DOHH2 (cell line): ENCODE data around the gene ACAD11.

Experiments
- H3F3A ChIP-seq: fragments of 200-600 bp; sonication (generic), shearing (Covaris generic); 2 replicates; pipeline ENCODE4 v1.6.0; 2016; ENCODE audit warnings: antibody characterized with exemption, mild to moderate bottlenecking; ENCODE audit not compliant: control insufficient read depth, insufficient read depth
- H3K27ac ChIP-seq: fragments of 200-600 bp; sonication (generic); 2 replicates; pipeline ENCODE4 v1.5.1; 2014; ENCODE audit warnings: low read depth, mild to moderate bottlenecking, low read length, moderate library complexity
- H3K27me3 ChIP-seq: fragments of 200-600 bp; sonication (generic); 2 replicates; pipeline ENCODE4 v1.6.1; 2014; ENCODE audit warnings: mild to moderate bottlenecking, low read length, mixed read lengths; ENCODE audit not compliant: control insufficient read depth
- H3K36me3 ChIP-seq: fragments of 200-600 bp; sonication (generic); 2 replicates; pipeline ENCODE4 v1.6.1; 2014; ENCODE audit warnings: mild to moderate bottlenecking, low read length, moderate library complexity, mixed read lengths; ENCODE audit not compliant: control insufficient read depth
- H3K4me1 ChIP-seq: fragments of 200-600 bp; sonication (generic); 2 replicates; pipeline ENCODE4 v1.6.1; 2014; ENCODE audit warnings: mild to moderate bottlenecking, low read length, mixed read lengths; ENCODE audit not compliant: control insufficient read depth
- H3K4me2 ChIP-seq: fragments of 200-600 bp; sonication (generic); 2 replicates; pipeline ENCODE4 v1.6.0; 2014; ENCODE audit warnings: mild to moderate bottlenecking, low read length, moderate library complexity
- H3K4me3 ChIP-seq: fragments of 200-600 bp; sonication (generic); 2 replicates; pipeline ENCODE4 v1.5.1; 2014; ENCODE audit warnings: mild to moderate bottlenecking, low read length, mixed read lengths
- H3K79me2 ChIP-seq: fragments of 200-600 bp; sonication (generic); 2 replicates; pipeline ENCODE4 v1.6.1; 2014; ENCODE audit warnings: mild to moderate bottlenecking, low read length, mixed read lengths; ENCODE audit not compliant: control insufficient read depth
- H3K9me2 ChIP-seq: fragments of 200-600 bp; sonication (generic); replicated peaks from 2 replicates; pipeline ENCODE4 v1.6.1; 2014; ENCODE audit warnings: mild to moderate bottlenecking, low read length, mixed read lengths; ENCODE audit not compliant: control insufficient read depth
- H3K9me3 ChIP-seq: fragments of 200-600 bp; sonication (generic); 2 replicates; pipeline ENCODE4 v1.6.1; 2014; ENCODE audit warnings: antibody characterized with exemption, low read length, mixed read lengths; ENCODE audit not compliant: control insufficient read depth, insufficient read depth
- H4K20me1 ChIP-seq: fragments of 200-600 bp; sonication (generic); 2 replicates; pipeline ENCODE4 v1.6.0; 2014; ENCODE audit warnings: low read depth, mild to moderate bottlenecking, antibody characterized with exemption, low read length, moderate library complexity; ENCODE audit not compliant: control insufficient read depth, insufficient read depth
- CTCF ChIP-seq: fragments of 200-600 bp; sonication (generic); IDR thresholded peaks from one replicate; pipeline ENCODE4 v1.5.1; 2014; ENCODE audit warnings: antibody characterized with exemption, mild to moderate bottlenecking, low read depth, low read length; ENCODE audit not compliant: poor library complexity, severe bottlenecking
- EZH2phosphoT487 ChIP-seq: fragments of 200-600 bp; sonication (generic); IDR thresholded peaks from 2 replicates; pipeline ENCODE4 v1.6.1; 2017; ENCODE audit warnings: borderline replicate concordance, mild to moderate bottlenecking, antibody characterized with exemption, low read length, moderate library complexity, mixed read lengths

ACAD11 gene

GRCh38 chr3:132536442-132537153 lies 123.0 kb downstream of the ACAD11 start:
- TF ChIP-seq EZH2phosphoT487, result no peak
- no peak for TF ChIP-seq CTCF
- no peaks in the 10 kb centered on the region for H3K4me1 ChIP-seq
- peaks cover 46% of the 10 kb centered on the region for H3K36me3 ChIP-seq

GRCh38 chr3:132535575-132536441 lies 123.8 kb downstream of the ACAD11 start:
- Histone ChIP-seq H3K9me3 (no peaks in the 10 kb centered on the region), H3K27ac (no peak overlapping the region), H3K9me2 (no peaks in the 10 kb centered on the region), H3K36me3 (peaks cover 48% of the 10 kb centered on the region), H3K4me3 (no peak overlapping the region), H3F3A (0 out of 2 replicates have a peak, but pooled peaks cover 5% of the 10 kb centered on the region), H3K79me2 (no peaks in the 10 kb centered on the region; the same call in 1 of the 2 replicates), H3K27me3 (no peaks in the 10 kb centered on the region), H4K20me1 (0 out of 2 replicates have a peak, but pooled peaks cover 4% of the 10 kb centered on the region), H3K4me1 (no peaks in the 10 kb centered on the region), H3K4me2 (no peak overlapping the region)
- TF ChIP-seq CTCF (peak; percentile 80), EZH2phosphoT487 (no peak)

More at GRCh38 chr3:132536442-132537153, 123.0 kb downstream of the ACAD11 start:
- H3F3A ChIP-seq, result 0 out of 2 replicates have a peak, but pooled peaks cover 5% of the 10 kb centered on the region
- no peak overlapping the region for H3K4me3 ChIP-seq
- H3K79me2 ChIP-seq, result no peaks in the 10 kb centered on the region; the same call in 1 of the 2 replicates
- no peaks in the 10 kb centered on the region for H3K27me3 ChIP-seq
- H3K27ac ChIP-seq, result no peak overlapping the region
- H3K9me2 ChIP-seq, result no peaks in the 10 kb centered on the region
- no peak overlapping the region for H3K4me2 ChIP-seq
- no peaks in the 10 kb centered on the region for H3K9me3 ChIP-seq
- 0 out of 2 replicates have a peak, but pooled peaks cover 4% of the 10 kb centered on the region for H4K20me1 ChIP-seq

- Histone ChIP-seq H3K9me2 (no peaks in the 10 kb centered on the region), H3K4me2 (no peak overlapping the region), H3K4me1 (no peaks in the 10 kb centered on the region), H4K20me1 (no peaks in the 10 kb centered on the region; the same call in 1 of the 2 replicates), H3K27me3 (no peaks in the 10 kb centered on the region), H3K9me3 (no peaks in the 10 kb centered on the region), H3K4me3 (no peak overlapping the region), H3K36me3 (peaks cover 53% of the 10 kb centered on the region), H3F3A (0 out of 2 replicates have a peak, but pooled peaks cover 5% of the 10 kb centered on the region), H3K27ac (no peak overlapping the region), H3K79me2 (no peaks in the 10 kb centered on the region)
- TF ChIP-seq CTCF (no peak), EZH2phosphoT487 (no peak)
Observed at GRCh38 chr3:132530624-132531023, 129.0 kb downstream of the ACAD11 start.
